HL-60 (cell line): Measurements from ENCODE around the gene PCSK5.

ENCODE experiments used
- POLR2AphosphoS5 ChIP-seq: IDR thresholded peaks from 2 replicates; pipeline ENCODE4 v1.6.1; 2012; ENCODE audit warnings: low read depth
- REST ChIP-seq: IDR thresholded peaks from 2 replicates; pipeline ENCODE4 v1.6.1; 2012; ENCODE audit warnings: low read depth; ENCODE audit not compliant: insufficient replicate concordance
- SPI1 ChIP-seq: IDR thresholded peaks from 2 replicates; pipeline ENCODE4 v1.6.1; 2012; ENCODE audit warnings: low read depth, mild to moderate bottlenecking, borderline replicate concordance

- TF ChIP-seq SPI1 (no peak), POLR2AphosphoS5 (no peak), REST (no peak)
Observed at GRCh38 chr9:76176171-76176570, 285.7 kb downstream of the PCSK5 start.
